GM21447 (cell line): ENCODE measurements around the gene BTN1A1.
"Not testable (repeated sequence)": the region's sequence is repeated elsewhere in the genome, so short reads cannot be mapped to it uniquely, and the experiment has no call there.

ENCODE experiments used
- ATAC-seq: cut with Tn5 transposase; IDR thresholded peaks from one replicate; pipeline ENCODE4 v1.9.1; 2021; ENCODE audit not compliant: unreplicated experiment

The BTN1A1 gene

DNA sequence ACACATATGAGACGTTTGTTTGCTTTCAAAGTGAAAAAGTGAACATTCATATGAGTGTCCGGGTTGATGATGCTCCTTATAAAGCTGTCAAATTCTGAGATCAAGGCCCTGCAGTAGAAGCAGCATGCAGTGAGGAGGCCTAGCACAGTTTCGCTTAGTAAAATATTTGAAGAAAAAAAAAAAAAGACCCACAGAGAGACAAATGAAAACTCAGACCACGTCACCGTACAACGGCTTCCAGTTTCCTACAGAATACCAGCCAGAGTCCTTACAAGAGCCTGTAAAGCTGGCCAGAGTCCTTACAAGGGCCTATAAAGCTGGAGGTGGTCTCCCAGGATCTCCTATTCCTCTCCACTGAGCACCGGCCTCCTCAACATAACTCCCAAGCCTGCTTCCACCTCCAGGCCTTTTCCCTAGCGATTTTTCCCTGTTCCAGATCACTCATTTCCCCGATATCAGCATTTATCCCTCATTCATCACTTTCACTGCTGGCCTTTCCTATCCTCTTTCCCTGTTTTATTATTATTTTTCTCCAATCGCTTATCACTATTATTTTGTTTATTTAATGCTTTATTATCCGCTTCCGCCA lies 36.6 kb downstream of the BTN1A1 start:
- peak; percentile 23 for ATAC-seq

DNA sequence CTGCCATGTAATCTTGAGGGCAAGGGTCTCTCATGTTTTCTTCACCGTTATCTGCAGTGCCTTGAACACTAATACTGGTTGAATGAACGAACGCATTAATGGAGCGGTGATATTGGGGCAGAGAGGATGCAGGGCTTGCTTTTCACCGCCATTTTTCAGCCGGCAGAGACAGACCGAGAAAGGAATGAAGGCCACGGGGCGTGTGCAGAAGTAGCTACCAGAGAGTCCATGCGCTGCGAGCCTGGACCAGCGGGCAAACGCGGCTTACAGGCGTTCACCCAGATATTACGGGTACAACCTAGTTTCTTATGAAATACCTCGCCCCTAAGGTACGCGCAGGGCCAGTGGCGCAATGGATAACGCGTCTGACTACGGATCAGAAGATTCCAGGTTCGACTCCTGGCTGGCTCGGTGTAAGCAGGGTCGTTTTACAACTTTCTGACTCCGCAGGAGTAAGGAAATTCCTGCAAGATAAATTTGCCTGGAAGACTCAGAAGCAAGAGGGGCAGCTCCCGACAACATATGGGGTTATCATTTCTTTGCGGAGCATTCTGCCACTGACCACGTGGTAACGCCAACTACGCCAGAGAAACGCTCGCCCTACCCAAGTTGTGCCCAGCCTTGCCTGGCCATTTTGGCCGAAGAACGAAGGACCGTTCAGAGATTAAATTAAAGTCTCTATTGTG lies 37.2 kb downstream of the BTN1A1 start:
- ATAC-seq = peak; percentile 46

- ATAC-seq = peak; percentile 47
These were observed 37.9 kb downstream of the BTN1A1 start, which contains the start of gene HMGN4 for GRCh38 chr6:26537846-26538571. TSS of gene HMGN4 (plus strand) at chr6:26538366. CDS start at chr6:26545207, 6,841 bp downstream.

DNA sequence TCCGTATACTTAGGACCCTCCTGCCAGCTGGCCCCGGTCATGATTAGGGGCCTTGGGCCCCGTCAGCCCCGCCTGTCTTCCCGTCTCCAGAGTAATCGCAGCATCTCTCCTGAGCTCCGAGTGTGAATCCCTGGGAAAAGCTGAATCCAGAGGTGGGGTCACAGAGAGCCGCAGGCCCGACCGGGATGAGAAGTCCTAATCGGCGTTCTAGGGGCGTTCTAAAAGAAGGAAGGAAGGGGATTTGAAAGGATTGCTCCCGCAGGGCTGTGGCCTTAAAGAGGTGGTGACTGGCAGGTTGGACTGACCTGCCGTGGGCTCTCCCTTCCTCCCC lies 38.4 kb downstream of the BTN1A1 start:
- ATAC-seq = peak; percentile 1

- no peak for ATAC-seq
These were observed 39.0 kb downstream of the BTN1A1 start for GRCh38 chr6:26539071-26539615.

GRCh38 chr6:26541579-26541978 lies 41.5 kb downstream of the BTN1A1 start:
- no peak for ATAC-seq

GRCh38 chr6:26543953-26544352 lies 43.9 kb downstream of the BTN1A1 start:
- ATAC-seq = no peak

DNA sequence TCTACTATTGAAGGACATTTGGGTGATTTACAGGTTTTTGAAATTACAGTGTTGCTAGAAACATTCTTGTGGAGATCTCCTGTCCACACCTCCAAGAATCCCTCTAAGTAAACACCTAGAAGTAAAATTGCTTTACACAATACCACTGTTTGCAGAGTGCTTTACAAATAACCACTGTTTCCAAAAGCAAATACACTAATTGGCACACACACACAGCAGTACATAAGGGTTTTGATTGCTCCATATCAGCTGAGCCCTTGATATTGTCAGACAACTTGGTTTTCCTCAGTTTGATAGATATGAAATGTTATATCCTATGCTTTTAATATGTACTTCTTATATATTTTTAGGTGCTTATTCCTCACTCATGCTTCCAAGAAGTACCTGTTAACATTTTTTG lies 44.4 kb downstream of the BTN1A1 start:
- no peak for ATAC-seq

GRCh38 chr6:26545627-26546026 lies 45.5 kb downstream of the BTN1A1 start:
- ATAC-seq = no peak

DNA sequence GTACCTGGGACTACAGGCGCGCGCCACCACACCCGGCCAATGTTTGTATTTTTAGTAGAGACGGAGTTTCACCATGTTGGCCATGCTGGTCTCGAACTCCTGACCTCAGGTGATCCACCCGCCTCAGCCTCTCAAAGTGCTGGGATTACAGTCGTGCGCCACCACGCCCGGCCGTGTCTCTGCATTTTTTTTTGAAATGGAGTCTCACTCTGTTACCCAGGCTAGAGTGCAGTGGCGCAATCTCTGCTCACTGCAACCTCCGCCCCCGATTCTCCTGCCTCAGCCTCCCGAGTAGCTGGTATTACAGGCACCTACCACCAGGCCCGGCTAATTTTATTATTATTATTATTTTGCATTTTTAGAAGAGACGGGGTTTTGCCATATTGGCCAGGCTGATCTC lies 47.3 kb downstream of the BTN1A1 start:
- not testable (repeated sequence) for ATAC-seq

DNA sequence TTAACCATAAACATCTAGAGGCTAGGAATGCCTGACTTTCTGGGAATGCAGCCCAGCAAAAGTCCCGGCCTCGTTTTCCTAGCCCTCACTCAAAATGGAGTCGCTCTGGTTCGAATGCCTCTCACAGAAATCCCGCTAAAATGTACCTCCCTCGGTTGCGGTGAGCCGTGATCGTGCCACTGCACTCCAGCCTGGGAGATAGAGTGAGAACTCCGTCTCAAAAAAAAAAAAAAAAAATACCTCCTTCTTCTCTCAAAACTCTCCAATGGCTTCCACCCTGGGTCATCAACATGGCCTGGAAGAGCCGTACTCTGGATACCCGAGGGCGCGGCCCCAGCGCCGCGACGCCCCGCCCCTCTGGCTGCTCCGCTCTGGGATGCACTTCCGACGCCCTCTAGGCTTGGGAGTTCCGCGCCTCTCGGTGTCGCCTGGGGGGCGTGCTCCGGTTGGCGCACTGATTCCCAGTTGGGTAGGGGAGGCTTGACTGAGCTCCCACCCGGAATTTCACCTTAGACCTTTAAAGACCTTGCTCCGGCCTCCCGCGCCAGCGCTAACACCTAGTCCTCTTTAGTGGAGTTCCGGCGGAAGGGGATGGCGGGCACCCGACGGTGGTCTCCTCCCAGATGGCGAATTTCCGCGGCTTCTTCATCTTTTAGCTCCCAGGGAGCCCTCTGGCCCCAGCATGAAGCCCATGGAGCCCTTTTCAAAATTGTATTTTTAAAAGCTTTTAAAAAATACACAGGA lies 50.3 kb downstream of the BTN1A1 start:
- ATAC-seq = no peak

DNA sequence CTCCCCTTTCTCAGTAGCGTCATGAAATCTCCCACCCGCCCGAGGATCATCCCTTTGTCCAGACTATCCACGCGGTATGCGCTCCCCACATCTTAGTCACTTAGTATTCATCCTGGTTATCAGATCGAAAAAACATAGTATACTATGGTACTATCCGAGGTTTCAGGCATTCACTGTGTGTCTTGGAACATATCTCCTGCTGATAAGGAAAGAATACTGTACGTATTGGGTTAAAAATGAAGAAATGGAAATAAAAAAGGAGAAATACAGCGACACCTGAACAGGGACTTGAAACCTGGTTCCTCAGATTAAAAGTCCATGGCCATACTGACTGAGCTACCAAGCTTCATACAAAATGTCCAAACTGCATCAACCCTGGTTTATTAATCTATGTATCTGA lies 52.1 kb downstream of the BTN1A1 start:
- no peak for ATAC-seq

- no peak for ATAC-seq
These were observed 52.6 kb downstream of the BTN1A1 start for GRCh38 chr6:26552640-26553188.

GRCh38 chr6:26553264-26553634 lies 53.1 kb downstream of the BTN1A1 start:
- peak; percentile 52 for ATAC-seq

GRCh38 chr6:26553635-26554446 lies 53.7 kb downstream of the BTN1A1 start:
- ATAC-seq = no peak

DNA sequence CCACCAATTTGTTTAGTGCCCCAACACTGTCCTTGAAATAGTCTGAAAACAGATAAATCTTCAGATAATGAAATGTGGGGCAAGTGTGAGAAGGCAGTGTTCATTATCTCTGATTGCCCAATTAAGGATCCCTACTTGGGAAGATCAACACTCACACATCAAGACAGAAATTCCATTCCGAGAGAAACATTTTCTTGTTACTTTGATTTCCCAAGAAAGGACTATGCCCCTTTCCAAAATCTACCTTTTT lies 54.3 kb downstream of the BTN1A1 start:
- no peak for ATAC-seq

GRCh38 chr6:26554697-26555504 lies 54.8 kb downstream of the BTN1A1 start:
- ATAC-seq = no peak

- no peak for ATAC-seq
These were observed 55.6 kb downstream of the BTN1A1 start for GRCh38 chr6:26555505-26556262.
